Measurements from ENCODE around the gene FBXO21. TPM values are rescaled to one million over a fixed set of nuclear protein-coding genes. Genes with fewer than 3 reads are reported as not detected.
"Not testable (repeated sequence)": the region's sequence is repeated elsewhere in the genome, so short reads cannot be mapped to it uniquely, and the experiment has no call there.

Gene FBXO21
- total and polyA plus RNA-seq, 2 donors (not counting 1 experiment from before 2014, with no cell fraction given): 28.2 to 55.7 TPM

DNA sequence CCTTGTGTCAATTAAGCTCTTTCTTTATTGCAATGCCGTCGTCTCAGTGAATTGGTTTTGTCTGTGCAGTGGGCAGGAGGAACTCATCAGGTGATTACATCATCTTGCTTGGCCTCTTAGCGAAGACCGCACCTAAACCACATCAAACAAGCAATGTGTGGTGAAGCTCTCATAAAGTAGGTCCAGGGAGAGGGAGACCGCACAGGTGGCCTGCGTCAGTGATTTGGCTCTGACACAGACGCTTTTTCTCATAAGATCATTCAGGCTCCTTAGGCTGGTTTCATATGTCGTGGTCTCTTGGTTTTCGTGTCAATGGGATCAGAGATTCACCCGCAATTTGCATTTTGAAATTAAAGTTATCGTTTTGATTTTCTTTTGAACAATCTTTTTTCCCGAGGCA, 84.4 kb downstream of the FBXO21 start:
- TF ChIP-seq EZH2 (IDR thresholded peaks at IDR 0.05; ENCODE audit: borderline replicate concordance, insufficient read depth, low read depth, low read length, poor library complexity, severe bottlenecking): no peak
- H3K4me2 ChIP-seq (replicated peaks; ENCODE audit: low read depth, low read length, poor library complexity, severe bottlenecking): no peak overlapping the region
- no peak for DNase-seq
- ChIA-PET POLR2A (no interaction called here), CTCF (no interaction called here)
- H3K27me3 ChIP-seq (replicated peaks in 1 of 4; ENCODE audit: control extremely low read depth in 1 of 4, control insufficient read depth in 3 of 4, insufficient read depth in 4 of 4, low read length in 3 of 4): peaks cover 0 to 3% (median 0%) of the 10 kb centered on the region in 4 experiments
- Mint-ChIP-seq H3K27ac (no peak overlapping the region), H3K4me1 (no peaks in the 10 kb centered on the region), H3K9me3 (ENCODE audit: insufficient read depth) (no peaks in the 10 kb centered on the region), H3K27me3 (no peaks in the 10 kb centered on the region), H3K4me3 (no peak overlapping the region)
- no peaks in the 10 kb centered on the region for H3K36me3 ChIP-seq (replicated peaks in 1 of 2; ENCODE audit: control extremely low read depth in 1 of 2, control insufficient read depth in 1 of 2, extremely low read depth in 1 of 2, insufficient read depth in 2 of 2, low read length in 1 of 2)
- no peak overlapping the region for H3K27ac ChIP-seq (ENCODE audit: low read length in 2 of 2)
- H3K4me3 ChIP-seq (ENCODE audit: control extremely low read depth in 1 of 5, extremely low read depth in 1 of 5, insufficient read depth in 1 of 5, low read depth in 2 of 5, low read length in 4 of 5): no peak overlapping the region
- intact Hi-C loops (cut with micrococcal nuclease): no loop called here
- H3K9me3 ChIP-seq (ENCODE audit: control extremely low read depth in 1 of 3, control insufficient read depth in 2 of 3, insufficient read depth in 1 of 3, low read length in 2 of 3): peaks cover 0 to 9% (median 0%) of the 10 kb centered on the region in 3 donors
- H4K20me1 ChIP-seq (ENCODE audit: control insufficient read depth, insufficient read depth, low read length, poor library complexity, severe bottlenecking): no peaks in the 10 kb centered on the region
- H3K4me1 ChIP-seq (ENCODE audit: control insufficient read depth in 2 of 2, insufficient read depth in 2 of 2, low read length in 2 of 2): no peaks in the 10 kb centered on the region
- 87% methylated on average over 7 of the region's 12 CpGs for WGBS (ENCODE audit: insufficient coverage)
- H2AFZ ChIP-seq (ENCODE audit: insufficient read depth, low read depth, low read length, poor library complexity, severe bottlenecking): no peak overlapping the region
- ATAC-seq (ENCODE audit: low read depth): no peak
- H3K9ac ChIP-seq (ENCODE audit: low read length): no peak overlapping the region
- no peaks in the 10 kb centered on the region for H3K79me2 ChIP-seq (ENCODE audit: control insufficient read depth, insufficient read depth, low read length)

GRCh38 chr12:117104003-117104402, 86.3 kb downstream of the FBXO21 start:
- POLR2A ChIA-PET; H3K4me3 ChIP-seq (ENCODE audit: control extremely low read depth in 1 of 5, extremely low read depth in 1 of 5, insufficient read depth in 1 of 5, low read depth in 2 of 5, low read length in 4 of 5): not testable (repeated sequence)
- CTCF ChIA-PET: interaction anchor here (0.6 kb wide), 1 partner anchor 193 kb away, joined by 3 read pairs; the partner anchor contains the start of gene FBXW8

More at GRCh38 chr12:117104003-117104402, 86.3 kb downstream of the FBXO21 start:
- H3K9ac ChIP-seq (ENCODE audit: low read length); intact Hi-C loops (cut with micrococcal nuclease); H4K20me1 ChIP-seq (ENCODE audit: control insufficient read depth, insufficient read depth, low read length, poor library complexity, severe bottlenecking); H3K9me3 ChIP-seq (ENCODE audit: control extremely low read depth in 1 of 3, control insufficient read depth in 2 of 3, insufficient read depth in 1 of 3, low read length in 2 of 3); ATAC-seq (ENCODE audit: low read depth); H3K27ac ChIP-seq (ENCODE audit: low read length in 2 of 2); H3K9me3 Mint-ChIP-seq (ENCODE audit: insufficient read depth); H3K27me3 Mint-ChIP-seq; H3K4me2 ChIP-seq (replicated peaks; ENCODE audit: low read depth, low read length, poor library complexity, severe bottlenecking); H3K4me3 Mint-ChIP-seq; DNase-seq; H3K4me1 Mint-ChIP-seq; H3K36me3 ChIP-seq (replicated peaks in 1 of 2; ENCODE audit: control extremely low read depth in 1 of 2, control insufficient read depth in 1 of 2, extremely low read depth in 1 of 2, insufficient read depth in 2 of 2, low read length in 1 of 2); H3K79me2 ChIP-seq (ENCODE audit: control insufficient read depth, insufficient read depth, low read length); H3K4me1 ChIP-seq (ENCODE audit: control insufficient read depth in 2 of 2, insufficient read depth in 2 of 2, low read length in 2 of 2); H2AFZ ChIP-seq (ENCODE audit: insufficient read depth, low read depth, low read length, poor library complexity, severe bottlenecking); H3K27ac Mint-ChIP-seq: not testable (repeated sequence)
- peaks cover 0 to 10% (median 1%) of the 10 kb centered on the region in 4 experiments for H3K27me3 ChIP-seq (replicated peaks in 1 of 4; ENCODE audit: control extremely low read depth in 1 of 4, control insufficient read depth in 3 of 4, insufficient read depth in 4 of 4, low read length in 3 of 4)
- no CpG with 5 or more reads among the region's 2 CpGs for whole genome bisulfite sequencing (ENCODE audit: insufficient coverage)
